Gastroesophageal sphincter (tissue), 3 donors: ENCODE data around the gene PRSS56.

Source experiments
- CTCF ChIP-seq, 4 experiments: fragments of 200-600 bp in 2 of 4; fragments of 450-650 bp in 2 of 4; sonication (generic) in 1 of 4; IDR thresholded peaks; one replicate each; pipeline ENCODE4 v1.5.1; 2017 to 2019; ENCODE audit warnings: antibody characterized with exemption in 4 of 4, mild to moderate bottlenecking in 2 of 4, moderate library complexity in 2 of 4
- EP300 ChIP-seq: sonication (generic); formaldehyde crosslinking; IDR thresholded peaks from one replicate; pipeline ENCODE4 v1.6.1; 2017; ENCODE audit warnings: antibody characterized with exemption, mild to moderate bottlenecking

- TF ChIP-seq CTCF (IDR thresholded peaks at IDR 0.05) (no peak), EP300 (no peak)
These were observed 50.9 kb downstream of the PRSS56 start for GRCh38 chr2:232571026-232571474.
